ENCODE data around the gene LRRC3.
"Not testable (repeated sequence)": the region's sequence is repeated elsewhere in the genome, so short reads cannot be mapped to it uniquely, and the experiment has no call there.

LRRC3 gene

GRCh38 chr21:44454747-44455523 lies at the start of gene LRRC3:
TSS of gene LRRC3 (plus strand) at chr21:44455510. CDS start at chr21:44456645, 1,135 bp downstream.
- H3K9ac ChIP-seq (ENCODE audit: low read depth, low read length), result peak within 1 kb of the TSS; percentile 70; the same call in 1 of the 2 replicates
- H3K9me3 ChIP-seq (ENCODE audit: control insufficient read depth, insufficient read depth, low read length), result no peaks in the 10 kb centered on the region; the same call in 1 of the 2 replicates
- H3K36me3 ChIP-seq (ENCODE audit: insufficient read depth, low read length), result no peaks in the 10 kb centered on the region
- H3K4me1 ChIP-seq (ENCODE audit: insufficient read depth, low read length), result no peaks in the 10 kb centered on the region; the same call in 1 of the 2 replicates

DNA sequence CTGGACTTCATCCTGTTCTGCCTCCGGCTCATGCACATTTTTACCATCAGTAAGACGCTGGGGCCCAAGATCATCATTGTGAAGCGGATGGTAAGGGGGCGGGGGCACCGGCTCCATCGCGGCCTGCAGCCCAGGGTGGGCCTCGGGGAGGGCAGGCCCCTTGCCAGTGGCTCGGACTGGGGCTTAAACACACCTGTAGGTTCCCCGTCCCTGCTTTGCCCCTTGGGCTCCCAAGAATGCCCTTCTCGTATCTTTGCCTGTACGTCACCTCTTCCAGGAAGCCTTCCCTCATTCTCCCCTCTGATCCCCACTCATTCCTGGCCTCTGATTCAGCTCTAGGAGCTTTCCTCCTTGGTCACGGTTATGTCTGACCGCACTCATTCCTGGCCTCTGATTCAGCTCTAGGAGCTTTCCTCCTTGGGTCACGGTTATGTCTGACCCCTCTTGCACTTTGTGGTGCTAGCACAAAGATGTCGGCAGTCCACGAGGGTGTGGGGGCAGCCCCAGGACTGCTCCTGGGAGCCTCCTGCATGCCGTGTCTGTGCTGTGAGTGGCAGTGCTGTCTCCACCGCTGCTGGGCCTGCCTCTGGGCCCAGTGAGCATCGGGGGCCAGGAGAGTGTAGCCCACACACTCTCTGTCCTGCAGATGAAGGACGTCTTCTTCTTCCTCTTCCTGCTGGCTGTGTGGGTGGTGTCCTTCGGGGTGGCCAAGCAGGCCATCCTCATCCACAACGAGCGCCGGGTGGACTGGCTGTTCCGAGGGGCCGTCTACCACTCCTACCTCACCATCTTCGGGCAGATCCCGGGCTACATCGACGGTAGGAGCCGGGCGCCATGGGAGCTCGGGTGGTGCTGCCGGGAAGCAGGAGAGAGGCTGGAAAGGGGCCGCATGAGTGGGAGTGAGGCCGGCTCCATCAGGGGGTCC lies 49.1 kb upstream of the LRRC3 start:
- H3K9ac ChIP-seq (ENCODE audit: low read depth, low read length), result no peak overlapping the region
- no peaks in the 10 kb centered on the region for H3K36me3 ChIP-seq (ENCODE audit: insufficient read depth, low read length)
- H3K4me1 ChIP-seq (ENCODE audit: insufficient read depth, low read length), result no peaks in the 10 kb centered on the region
- H3K9me3 ChIP-seq (ENCODE audit: control insufficient read depth, insufficient read depth, low read length), result no peaks in the 10 kb centered on the region; the same call in none of the 2 replicates

GRCh38 chr21:44406953-44407352 lies 48.4 kb upstream of the LRRC3 start:
- Histone ChIP-seq H3K9me3 (ENCODE audit: control insufficient read depth, insufficient read depth, low read length) (no peaks in the 10 kb centered on the region; the same call in none of the 2 replicates), H3K9ac (ENCODE audit: low read depth, low read length) (no peak overlapping the region), H3K4me1 (ENCODE audit: insufficient read depth, low read length) (no peaks in the 10 kb centered on the region), H3K36me3 (ENCODE audit: insufficient read depth, low read length) (no peaks in the 10 kb centered on the region)

DNA sequence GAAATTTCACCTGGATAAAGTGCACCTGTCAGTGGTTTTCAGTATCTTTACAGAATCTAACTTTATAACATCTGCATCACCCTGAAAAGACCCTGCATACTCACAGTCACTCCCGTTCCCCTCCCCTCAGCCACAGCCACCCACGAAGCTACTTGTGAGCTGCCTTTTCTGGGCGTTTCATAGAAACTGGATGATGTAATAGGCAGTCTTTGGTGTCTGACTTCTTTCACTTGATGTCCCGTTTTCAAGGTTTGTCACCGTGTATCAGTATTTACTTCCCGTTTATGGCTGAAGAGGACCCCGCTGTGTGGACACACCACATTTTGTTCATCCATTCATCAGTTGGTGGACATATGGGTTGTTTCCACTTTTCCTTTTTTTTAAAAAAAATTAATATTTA lies 47.8 kb upstream of the LRRC3 start:
- H3K9ac ChIP-seq (ENCODE audit: low read depth, low read length), result no peak overlapping the region
- H3K36me3 ChIP-seq (ENCODE audit: insufficient read depth, low read length), result no peaks in the 10 kb centered on the region
- H3K9me3 ChIP-seq (ENCODE audit: control insufficient read depth, insufficient read depth, low read length), result no peaks in the 10 kb centered on the region; the same call in none of the 2 replicates
- no peaks in the 10 kb centered on the region for H3K4me1 ChIP-seq (ENCODE audit: insufficient read depth, low read length)

DNA sequence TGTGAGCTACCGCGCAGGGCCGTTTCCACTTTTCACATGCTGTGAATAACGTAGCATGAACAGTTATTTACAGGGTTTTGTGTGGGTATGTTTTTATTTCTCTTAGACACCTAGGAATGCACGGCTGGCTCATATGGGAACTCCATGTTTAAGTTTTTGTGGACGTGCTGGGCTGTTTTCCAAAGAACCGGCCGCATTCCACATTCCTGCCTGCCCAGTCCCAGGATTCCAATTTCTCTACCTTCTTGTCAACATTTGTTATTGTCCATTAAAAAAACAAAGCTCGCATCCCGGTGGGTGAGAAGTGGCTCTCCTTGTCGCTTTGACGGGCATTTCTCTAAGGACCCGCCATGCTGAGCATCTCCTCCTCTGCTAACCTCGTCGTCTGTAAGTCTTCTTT lies 47.1 kb upstream of the LRRC3 start:
- no peaks in the 10 kb centered on the region for H3K4me1 ChIP-seq (ENCODE audit: insufficient read depth, low read length)

DNA sequence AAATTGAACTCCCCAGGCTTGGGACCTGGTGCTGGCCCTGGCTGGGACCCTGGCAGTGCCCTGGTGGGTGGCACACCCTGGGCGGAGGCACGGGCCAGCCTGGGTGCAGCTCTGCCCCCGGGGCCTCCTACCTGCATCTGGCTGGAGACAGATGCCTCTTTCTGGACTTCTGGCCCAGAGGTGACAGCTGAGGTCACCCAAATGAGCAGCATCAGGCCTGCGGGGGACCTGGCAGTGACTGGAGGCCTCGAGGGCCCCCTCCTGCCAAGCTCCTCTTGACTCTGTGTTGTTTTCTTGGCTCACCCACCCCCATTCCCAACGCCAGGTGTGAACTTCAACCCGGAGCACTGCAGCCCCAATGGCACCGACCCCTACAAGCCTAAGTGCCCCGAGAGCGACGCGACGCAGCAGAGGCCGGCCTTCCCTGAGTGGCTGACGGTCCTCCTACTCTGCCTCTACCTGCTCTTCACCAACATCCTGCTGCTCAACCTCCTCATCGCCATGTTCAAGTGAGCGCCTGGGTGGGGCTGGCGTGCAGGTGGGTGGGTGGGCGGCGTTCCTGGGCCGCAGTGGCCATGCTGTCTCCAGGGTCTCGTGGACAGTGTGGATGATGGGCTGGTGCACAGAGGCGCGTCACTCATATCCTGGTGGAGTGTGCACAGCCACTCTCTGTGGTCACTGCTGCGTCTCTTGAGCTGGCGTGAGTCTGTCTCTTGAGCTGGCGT lies 41.6 kb upstream of the LRRC3 start:
- Histone ChIP-seq H3K4me1 (ENCODE audit: insufficient read depth, low read length) (no peaks in the 10 kb centered on the region), H3K9me3 (ENCODE audit: control insufficient read depth, insufficient read depth, low read length) (no peaks in the 10 kb centered on the region), H3K36me3 (ENCODE audit: insufficient read depth, low read length) (no peaks in the 10 kb centered on the region), H3K9ac (ENCODE audit: low read depth, low read length) (no peak overlapping the region)

More for the DNA sequence above, 47.1 kb upstream of the LRRC3 start:
- Histone ChIP-seq H3K9me3 (ENCODE audit: control insufficient read depth, insufficient read depth, low read length) (no peaks in the 10 kb centered on the region; the same call in none of the 2 replicates), H3K36me3 (ENCODE audit: insufficient read depth, low read length) (no peaks in the 10 kb centered on the region), H3K9ac (ENCODE audit: low read depth, low read length) (no peak overlapping the region)

DNA sequence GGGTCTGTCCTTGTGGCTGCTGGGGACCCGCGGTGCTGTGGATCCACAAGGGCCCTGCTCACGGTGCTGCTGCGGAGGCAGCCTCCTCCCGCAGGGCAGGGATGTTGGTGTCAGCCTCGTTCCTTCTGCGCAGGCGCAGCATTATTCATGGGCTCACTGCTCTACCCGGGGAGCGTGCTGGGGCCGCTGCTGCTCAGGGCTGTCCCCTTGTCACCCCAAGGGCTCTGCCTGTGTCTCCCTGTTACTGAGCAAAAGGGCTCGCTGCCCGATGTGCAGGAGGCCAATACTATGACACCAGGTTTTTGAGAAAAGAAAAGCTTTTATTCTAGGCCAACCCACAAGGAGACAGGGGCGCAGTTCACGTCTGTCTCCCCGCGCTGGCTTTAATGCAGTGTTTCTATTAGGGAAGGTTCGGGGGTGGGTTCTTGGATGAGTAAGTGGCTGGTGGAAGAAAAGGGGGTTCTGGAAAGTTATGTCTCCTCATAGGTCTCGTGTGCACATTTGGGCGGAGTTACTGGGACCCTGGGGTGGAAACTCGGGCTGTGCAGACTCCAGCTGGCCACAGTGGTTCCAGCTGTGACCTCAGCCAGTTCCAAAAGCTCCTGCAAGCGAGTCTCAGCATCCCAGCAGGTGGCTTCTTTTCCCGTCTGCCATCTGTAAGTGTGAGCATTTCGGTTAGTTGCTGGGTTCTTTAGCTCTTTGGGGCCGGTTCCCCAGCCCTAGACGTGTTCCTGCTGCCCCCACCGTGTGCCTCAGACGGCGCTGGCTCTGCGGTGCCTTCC lies 40.8 kb upstream of the LRRC3 start:
- no peaks in the 10 kb centered on the region for H3K9me3 ChIP-seq (ENCODE audit: control insufficient read depth, insufficient read depth, low read length)
- no peak overlapping the region for H3K9ac ChIP-seq (ENCODE audit: low read depth, low read length)
- H3K4me1 ChIP-seq (ENCODE audit: insufficient read depth, low read length), result no peaks in the 10 kb centered on the region
- H3K36me3 ChIP-seq (ENCODE audit: insufficient read depth, low read length), result no peaks in the 10 kb centered on the region

DNA sequence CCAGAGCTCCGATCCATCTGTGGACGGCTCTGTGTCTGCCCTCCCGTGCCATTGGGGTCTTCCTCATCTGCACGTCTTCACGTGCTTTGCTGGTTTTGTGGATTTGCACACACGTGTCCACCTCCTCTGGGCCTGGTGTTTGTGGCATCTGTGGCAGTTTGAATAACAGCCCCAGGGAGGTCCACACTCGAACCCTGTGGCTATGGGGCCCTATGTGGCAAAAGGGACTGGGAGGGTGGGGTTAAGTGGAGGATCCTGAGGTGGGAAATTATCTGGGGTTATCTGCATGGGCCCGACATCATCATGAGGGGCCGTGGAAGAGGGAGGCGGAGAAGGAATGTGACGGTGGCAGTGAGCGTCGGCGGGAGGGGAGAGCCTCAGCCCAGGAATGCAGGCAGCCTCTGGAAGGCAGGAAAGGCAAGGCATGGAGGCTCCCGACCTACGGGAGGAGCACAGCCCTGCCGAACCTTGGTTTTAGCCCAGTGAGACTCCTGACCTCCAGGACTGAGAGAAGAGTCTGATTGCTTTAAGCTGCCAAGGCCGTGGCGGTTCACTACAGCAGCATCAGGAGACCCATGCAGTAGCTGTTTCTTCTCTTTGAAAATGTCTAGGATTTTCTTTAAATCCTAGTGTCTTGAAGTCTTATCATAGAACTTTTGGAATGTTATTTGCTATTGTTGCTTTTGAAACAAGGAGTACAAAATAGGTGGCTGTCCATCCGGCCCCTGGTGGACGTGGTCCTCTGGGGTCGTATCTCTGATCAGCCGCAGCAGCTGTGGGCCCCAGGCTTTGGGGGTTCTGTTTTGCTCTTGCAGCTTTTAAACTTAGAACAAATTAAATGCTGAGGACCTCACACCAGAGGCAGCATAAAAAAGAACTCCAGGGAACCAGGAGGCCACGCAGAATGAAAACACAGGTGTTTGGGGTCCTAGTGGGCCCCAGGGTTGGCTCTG lies 40.0 kb upstream of the LRRC3 start:
- no peaks in the 10 kb centered on the region for H3K9me3 ChIP-seq (ENCODE audit: control insufficient read depth, insufficient read depth, low read length)
- no peak overlapping the region for H3K9ac ChIP-seq (ENCODE audit: low read depth, low read length)
- H3K36me3 ChIP-seq (ENCODE audit: insufficient read depth, low read length), result no peaks in the 10 kb centered on the region
- H3K4me1 ChIP-seq (ENCODE audit: insufficient read depth, low read length), result no peaks in the 10 kb centered on the region

GRCh38 chr21:44416193-44416592 lies 39.1 kb upstream of the LRRC3 start:
- Histone ChIP-seq H3K36me3 (ENCODE audit: insufficient read depth, low read length) (no peaks in the 10 kb centered on the region), H3K9me3 (ENCODE audit: control insufficient read depth, insufficient read depth, low read length) (no peaks in the 10 kb centered on the region), H3K9ac (ENCODE audit: low read depth, low read length) (no peak overlapping the region), H3K4me1 (ENCODE audit: insufficient read depth, low read length) (no peaks in the 10 kb centered on the region)

DNA sequence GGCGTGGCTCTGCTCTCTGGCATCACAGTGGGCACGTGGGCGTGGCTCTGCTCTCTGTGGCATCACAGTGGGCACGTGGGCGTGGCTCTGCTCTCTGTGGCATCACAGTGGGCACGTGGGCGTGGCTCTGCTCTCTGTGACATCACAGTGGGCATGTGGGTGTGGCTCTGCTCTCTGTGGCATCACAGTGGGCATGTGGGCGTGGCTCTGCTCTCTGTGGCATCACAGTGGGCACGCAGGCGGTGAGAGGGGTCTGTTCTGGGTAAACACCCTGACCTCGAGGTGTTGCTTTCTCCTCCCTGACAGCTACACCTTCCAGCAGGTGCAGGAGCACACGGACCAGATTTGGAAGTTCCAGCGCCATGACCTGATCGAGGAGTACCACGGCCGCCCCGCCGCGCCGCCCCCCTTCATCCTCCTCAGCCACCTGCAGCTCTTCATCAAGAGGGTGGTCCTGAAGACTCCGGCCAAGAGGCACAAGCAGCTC lies 37.6 kb upstream of the LRRC3 start:
- not testable (repeated sequence) for H3K9ac ChIP-seq (ENCODE audit: low read depth, low read length); H3K36me3 ChIP-seq (ENCODE audit: insufficient read depth, low read length); H3K4me1 ChIP-seq (ENCODE audit: insufficient read depth, low read length); H3K9me3 ChIP-seq (ENCODE audit: control insufficient read depth, insufficient read depth, low read length)

- Histone ChIP-seq H3K9me3 (ENCODE audit: control insufficient read depth, insufficient read depth, low read length) (no peaks in the 10 kb centered on the region), H3K4me1 (ENCODE audit: insufficient read depth, low read length) (no peaks in the 10 kb centered on the region), H3K9ac (ENCODE audit: low read depth, low read length) (no peak overlapping the region), H3K36me3 (ENCODE audit: insufficient read depth, low read length) (no peaks in the 10 kb centered on the region)
Observed at GRCh38 chr21:44418108-44418875, 37.0 kb upstream of the LRRC3 start.

- H3K9me3 ChIP-seq (ENCODE audit: control insufficient read depth, insufficient read depth, low read length), result no peaks in the 10 kb centered on the region
- H3K9ac ChIP-seq (ENCODE audit: low read depth, low read length), result no peak overlapping the region
- no peaks in the 10 kb centered on the region for H3K4me1 ChIP-seq (ENCODE audit: insufficient read depth, low read length)
- no peaks in the 10 kb centered on the region for H3K36me3 ChIP-seq (ENCODE audit: insufficient read depth, low read length)
Observed at GRCh38 chr21:44418876-44419230, 36.5 kb upstream of the LRRC3 start.
